ENCODE results near the gene BRIP1.

DNA sequence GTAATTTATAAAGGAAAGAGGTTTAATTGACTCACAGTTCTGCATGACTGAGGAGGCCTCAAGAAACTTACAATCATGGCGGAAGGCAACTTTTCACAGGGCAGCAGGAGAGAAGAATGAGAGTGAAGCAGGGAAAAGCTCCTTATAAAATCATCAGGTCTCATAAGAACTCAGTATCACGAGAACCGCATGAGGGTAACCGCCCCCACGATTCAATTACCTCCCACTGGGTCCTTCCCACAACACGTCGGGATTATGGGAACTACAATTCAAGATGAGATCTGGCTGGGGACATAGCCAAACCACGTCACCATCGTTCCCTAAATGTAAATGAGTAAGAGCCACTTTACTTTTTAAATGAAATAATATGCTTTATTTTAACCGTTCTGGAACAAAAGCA, 182.4 kb downstream of the BRIP1 start:
- TF ChIP-seq CTCF (IDR thresholded peaks at IDR 0.05) (no peak), POLR2A (IDR thresholded peaks at IDR 0.05) (no peak)

All from testis (tissue), 2 donors.